ENCODE data around the gene MIF4GD.
A peak's percentile ranks its signal among the peaks of the same experiment; 100 is the strongest.

The MIF4GD gene

GRCh38 chr17:75270966-75271232 is at the start of gene MIF4GD:
MIF4GD (minus strand) TSS chr17:75271231; CDS start chr17:75270195, 1,036 bp downstream.
- Mint-ChIP-seq H3K27ac (peak within 1 kb of the TSS; percentile 86), H3K27me3 (no peaks in the 10 kb centered on the region), H3K9me3 (no peaks in the 10 kb centered on the region), H3K4me1 (peaks cover 42% of the 10 kb centered on the region), H3K4me3 (peak within 1 kb of the TSS; percentile 83), H3K36me3 (peaks cover 21% of the 10 kb centered on the region)
- DNase-seq, result no peak
- CTCF ChIA-PET, result interaction anchor here (0.7 to 2.3 kb wide), 26 partner anchors 9 to 156 kb away, joined by 3 to 22 read pairs (median 4); partner anchors contain the start of genes GGA3, GRB2, MRPS7 and NUP85

- Mint-ChIP-seq H3K27ac (no peak overlapping the region), H3K4me1 (peaks cover 17% of the 10 kb centered on the region), H3K36me3 (peaks cover 35% of the 10 kb centered on the region), H3K27me3 (no peaks in the 10 kb centered on the region), H3K9me3 (no peaks in the 10 kb centered on the region), H3K4me3 (no peak overlapping the region)
- no peak for DNase-seq
- CTCF ChIA-PET, result interaction anchor here (1.5 to 1.6 kb wide), 2 partner anchors 82 to 84 kb away, joined by 3 to 5 read pairs; no protein-coding TSS in a partner anchor
Measured at GRCh38 chr17:75319904-75320691, 49.1 kb upstream of the MIF4GD start.

GRCh38 chr17:75318615-75319222 is 47.7 kb upstream of the MIF4GD start:
- H3K4me1 Mint-ChIP-seq, result peaks cover 15% of the 10 kb centered on the region
- H3K36me3 Mint-ChIP-seq, result peaks cover 30% of the 10 kb centered on the region
- H3K27me3 Mint-ChIP-seq, result no peaks in the 10 kb centered on the region
- H3K27ac Mint-ChIP-seq, result no peak overlapping the region
- no peaks in the 10 kb centered on the region for H3K9me3 Mint-ChIP-seq
- DNase-seq, result no peak
- CTCF ChIA-PET, result no interaction called here
- H3K4me3 Mint-ChIP-seq, result no peak overlapping the region

- no peak for DNase-seq
- CTCF ChIA-PET, result no interaction called here
- Mint-ChIP-seq H3K36me3 (peaks cover 27% of the 10 kb centered on the region), H3K4me3 (no peak overlapping the region), H3K4me1 (peaks cover 12% of the 10 kb centered on the region), H3K27ac (no peak overlapping the region), H3K27me3 (no peaks in the 10 kb centered on the region), H3K9me3 (no peaks in the 10 kb centered on the region)
Measured at GRCh38 chr17:75318211-75318610, 47.2 kb upstream of the MIF4GD start.

GRCh38 chr17:75317671-75318070 is 46.6 kb upstream of the MIF4GD start:
- DNase-seq, result no peak
- peak overlapping the region; percentile 58 for H3K27ac Mint-ChIP-seq
- H3K4me3 Mint-ChIP-seq, result no peak overlapping the region
- H3K9me3 Mint-ChIP-seq, result no peaks in the 10 kb centered on the region
- H3K27me3 Mint-ChIP-seq, result no peaks in the 10 kb centered on the region
- CTCF ChIA-PET, result no interaction called here
- H3K4me1 Mint-ChIP-seq, result peaks cover 10% of the 10 kb centered on the region
- peaks cover 22% of the 10 kb centered on the region for H3K36me3 Mint-ChIP-seq

- Mint-ChIP-seq H3K27me3 (no peaks in the 10 kb centered on the region), H3K36me3 (peaks cover 17% of the 10 kb centered on the region), H3K9me3 (no peaks in the 10 kb centered on the region), H3K27ac (no peak overlapping the region), H3K4me3 (no peak overlapping the region), H3K4me1 (peaks cover 17% of the 10 kb centered on the region)
- no peak for DNase-seq
- CTCF ChIA-PET, result interaction anchor here (0.6 to 2.3 kb wide), 6 partner anchors 9 to 89 kb away, joined by 3 to 9 read pairs (median 4); partner anchors contain the start of gene GRB2
Measured at GRCh38 chr17:75316253-75316652, 45.2 kb upstream of the MIF4GD start.

- H3K27ac Mint-ChIP-seq, result no peak overlapping the region
Measured at GRCh38 chr17:75315541-75316243, 44.7 kb upstream of the MIF4GD start.

GRCh38 chr17:75313941-75314551 is 43.0 kb upstream of the MIF4GD start:
- Mint-ChIP-seq H3K4me3 (no peak overlapping the region), H3K4me1 (peaks cover 17% of the 10 kb centered on the region), H3K27ac (peak overlapping the region; percentile 0), H3K9me3 (no peaks in the 10 kb centered on the region), H3K36me3 (peaks cover 4% of the 10 kb centered on the region), H3K27me3 (no peaks in the 10 kb centered on the region)
- no peak for DNase-seq
- CTCF ChIA-PET, result interaction anchor here (0.6 kb wide), 1 partner anchor 92 kb away, joined by 3 read pairs; no protein-coding TSS in a partner anchor

More at GRCh38 chr17:75315541-75316243, 44.7 kb upstream of the MIF4GD start:
- no peaks in the 10 kb centered on the region for H3K9me3 Mint-ChIP-seq
- peaks cover 13% of the 10 kb centered on the region for H3K36me3 Mint-ChIP-seq
- peaks cover 17% of the 10 kb centered on the region for H3K4me1 Mint-ChIP-seq
- CTCF ChIA-PET, result interaction anchor here (1.2 to 2.3 kb wide), 5 partner anchors 9 to 90 kb away, joined by 3 to 9 read pairs (median 3); partner anchors contain the start of gene GRB2
- no peak overlapping the region for H3K4me3 Mint-ChIP-seq
- no peak for DNase-seq
- H3K27me3 Mint-ChIP-seq, result no peaks in the 10 kb centered on the region

GRCh38 chr17:75308732-75309629 is 38.0 kb upstream of the MIF4GD start:
- H3K4me3 Mint-ChIP-seq, result no peak overlapping the region
- DNase-seq, result no peak
- no peaks in the 10 kb centered on the region for H3K9me3 Mint-ChIP-seq
- no peaks in the 10 kb centered on the region for H3K36me3 Mint-ChIP-seq
- H3K27me3 Mint-ChIP-seq, result no peaks in the 10 kb centered on the region
- H3K27ac Mint-ChIP-seq, result no peak overlapping the region
- CTCF ChIA-PET, result interaction anchor here (1.2 kb wide), 1 partner anchor 13 kb away, joined by 3 read pairs; no protein-coding TSS in a partner anchor
- H3K4me1 Mint-ChIP-seq, result peaks cover 10% of the 10 kb centered on the region

GRCh38 chr17:75307957-75308731 is 37.1 kb upstream of the MIF4GD start:
- Mint-ChIP-seq H3K4me1 (peaks cover 7% of the 10 kb centered on the region), H3K9me3 (no peaks in the 10 kb centered on the region)
- CTCF ChIA-PET, result no interaction called here

GRCh38 chr17:75301502-75302206 is 30.6 kb upstream of the MIF4GD start:
- H3K27ac Mint-ChIP-seq, result no peak overlapping the region
- no peak for DNase-seq
- peaks cover 1% of the 10 kb centered on the region for H3K36me3 Mint-ChIP-seq
- H3K4me1 Mint-ChIP-seq, result peaks cover 8% of the 10 kb centered on the region
- H3K27me3 Mint-ChIP-seq, result no peaks in the 10 kb centered on the region
- no peak overlapping the region for H3K4me3 Mint-ChIP-seq
- no peaks in the 10 kb centered on the region for H3K9me3 Mint-ChIP-seq
- CTCF ChIA-PET, result no interaction called here

More at GRCh38 chr17:75307957-75308731, 37.1 kb upstream of the MIF4GD start:
- no peak overlapping the region for H3K4me3 Mint-ChIP-seq
- no peaks in the 10 kb centered on the region for H3K36me3 Mint-ChIP-seq
- no peak overlapping the region for H3K27ac Mint-ChIP-seq
- no peaks in the 10 kb centered on the region for H3K27me3 Mint-ChIP-seq
- DNase-seq, result no peak

GRCh38 chr17:75301049-75301448 is 30.0 kb upstream of the MIF4GD start:
- Mint-ChIP-seq H3K27ac (no peak overlapping the region), H3K27me3 (no peaks in the 10 kb centered on the region), H3K9me3 (no peaks in the 10 kb centered on the region), H3K36me3 (peaks cover 1% of the 10 kb centered on the region), H3K4me1 (peaks cover 10% of the 10 kb centered on the region), H3K4me3 (no peak overlapping the region)
- CTCF ChIA-PET, result no interaction called here
- DNase-seq, result no peak

Data from activated naive CD4-positive, alpha-beta T cell treated with anti-CD3 and anti-CD28 coated beads, Interleukin-2, amount 10 ng/mL, durations not matched to agents 7 days and 5 days (primary cell).